GM06990 (cell line): ENCODE data around the gene IGFL3.

ENCODE experiments used
- DNase-seq: peaks from one replicate; pipeline ENCODE4 v3.0.0-alpha.2; 2011; ENCODE audit not compliant: insufficient read length; ENCODE audit errors: extremely low read depth
- H3K27me3 ChIP-seq: replicated peaks from 2 replicates; pipeline ENCODE4 v1.6.0; 2011; ENCODE audit warnings: low read length; ENCODE audit not compliant: control insufficient read depth, insufficient read depth
- H3K36me3 ChIP-seq: 2 replicates; pipeline ENCODE4 v1.5.1; 2011; ENCODE audit warnings: low read length; ENCODE audit not compliant: control insufficient read depth, insufficient read depth
- H3K4me3 ChIP-seq: replicated peaks from 2 replicates; pipeline ENCODE4 v1.5.1; 2011; ENCODE audit warnings: low read depth, mild to moderate bottlenecking, control low read depth, low read length
- TF ChIP-seq, protein P1 (sequence below): IDR thresholded peaks from 2 replicates; pipeline ENCODE4 v1.5.1; 2011; ENCODE audit warnings: low read length, control low read depth, mild to moderate bottlenecking, inconsistent platforms; ENCODE audit not compliant: insufficient read depth, poor library complexity, severe bottlenecking

Gene IGFL3

DNA sequence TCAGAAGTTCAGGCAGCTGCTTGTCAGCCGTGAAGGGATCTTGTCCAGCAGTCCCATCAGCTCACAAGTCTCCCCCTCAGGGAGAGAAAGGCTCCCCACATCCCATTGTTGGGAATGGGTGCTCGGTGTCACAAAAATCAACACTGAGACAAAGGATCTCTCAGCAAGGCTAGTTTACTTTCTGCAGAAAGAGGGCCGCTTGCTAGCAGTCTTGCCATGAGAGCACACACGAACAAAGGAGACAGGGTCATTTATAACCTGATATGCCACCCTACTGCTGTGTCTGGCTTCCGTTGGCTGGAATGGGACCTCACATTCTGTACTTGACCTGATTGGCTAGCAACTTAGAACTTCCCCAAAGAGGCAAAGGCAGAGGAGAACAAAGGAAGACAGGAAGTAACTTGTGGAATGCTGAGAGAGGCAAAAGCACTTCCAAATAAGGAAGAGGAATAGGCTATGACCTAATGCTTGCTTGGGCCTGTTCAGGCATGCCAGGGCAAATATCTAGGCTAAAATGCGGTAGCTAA, 8.7 kb upstream of the IGFL3 start:
- Histone ChIP-seq H3K36me3 (no peaks in the 10 kb centered on the region), H3K4me3 (no peak overlapping the region), H3K27me3 (no peaks in the 10 kb centered on the region; the same call in 1 of the 2 replicates)
- TF ChIP-seq, protein P1, sequence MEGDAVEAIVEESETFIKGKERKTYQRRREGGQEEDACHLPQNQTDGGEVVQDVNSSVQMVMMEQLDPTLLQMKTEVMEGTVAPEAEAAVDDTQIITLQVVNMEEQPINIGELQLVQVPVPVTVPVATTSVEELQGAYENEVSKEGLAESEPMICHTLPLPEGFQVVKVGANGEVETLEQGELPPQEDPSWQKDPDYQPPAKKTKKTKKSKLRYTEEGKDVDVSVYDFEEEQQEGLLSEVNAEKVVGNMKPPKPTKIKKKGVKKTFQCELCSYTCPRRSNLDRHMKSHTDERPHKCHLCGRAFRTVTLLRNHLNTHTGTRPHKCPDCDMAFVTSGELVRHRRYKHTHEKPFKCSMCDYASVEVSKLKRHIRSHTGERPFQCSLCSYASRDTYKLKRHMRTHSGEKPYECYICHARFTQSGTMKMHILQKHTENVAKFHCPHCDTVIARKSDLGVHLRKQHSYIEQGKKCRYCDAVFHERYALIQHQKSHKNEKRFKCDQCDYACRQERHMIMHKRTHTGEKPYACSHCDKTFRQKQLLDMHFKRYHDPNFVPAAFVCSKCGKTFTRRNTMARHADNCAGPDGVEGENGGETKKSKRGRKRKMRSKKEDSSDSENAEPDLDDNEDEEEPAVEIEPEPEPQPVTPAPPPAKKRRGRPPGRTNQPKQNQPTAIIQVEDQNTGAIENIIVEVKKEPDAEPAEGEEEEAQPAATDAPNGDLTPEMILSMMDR: no peak
- no peak for DNase-seq

DNA sequence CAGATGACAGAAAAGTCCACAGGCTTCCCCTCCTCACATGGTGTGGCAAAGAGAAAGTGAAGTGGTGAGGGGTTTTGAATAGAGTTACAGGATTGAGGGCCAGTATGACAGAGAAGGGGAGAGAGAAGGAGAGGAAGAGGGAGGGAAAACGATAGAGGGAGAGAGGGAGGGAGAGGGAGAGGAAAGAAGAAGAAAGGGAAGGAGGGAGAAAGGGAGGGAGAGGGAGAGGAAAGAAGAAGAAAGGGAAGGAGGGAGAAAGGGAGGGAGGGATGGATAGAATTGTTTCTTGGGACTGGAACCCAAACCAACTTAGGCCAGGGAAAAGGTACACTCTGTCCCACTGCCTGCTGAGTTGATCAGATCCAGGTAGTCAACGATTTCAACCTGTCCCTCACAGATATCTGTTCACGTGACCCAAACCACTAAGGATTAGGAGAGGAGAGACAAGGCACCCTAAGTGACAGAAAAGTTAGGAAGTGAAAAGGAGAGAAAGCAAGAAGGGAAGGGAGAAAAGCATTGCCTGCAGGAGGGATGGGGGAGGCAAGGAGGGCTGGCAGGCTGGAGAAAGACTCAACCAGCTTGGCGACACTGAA, 8.1 kb upstream of the IGFL3 start:
- no peak for DNase-seq
- TF ChIP-seq, protein P1: no peak
- H3K4me3 ChIP-seq: no peak overlapping the region
- H3K27me3 ChIP-seq: no peaks in the 10 kb centered on the region; the same call in 1 of the 2 replicates
- H3K36me3 ChIP-seq: no peaks in the 10 kb centered on the region

DNA sequence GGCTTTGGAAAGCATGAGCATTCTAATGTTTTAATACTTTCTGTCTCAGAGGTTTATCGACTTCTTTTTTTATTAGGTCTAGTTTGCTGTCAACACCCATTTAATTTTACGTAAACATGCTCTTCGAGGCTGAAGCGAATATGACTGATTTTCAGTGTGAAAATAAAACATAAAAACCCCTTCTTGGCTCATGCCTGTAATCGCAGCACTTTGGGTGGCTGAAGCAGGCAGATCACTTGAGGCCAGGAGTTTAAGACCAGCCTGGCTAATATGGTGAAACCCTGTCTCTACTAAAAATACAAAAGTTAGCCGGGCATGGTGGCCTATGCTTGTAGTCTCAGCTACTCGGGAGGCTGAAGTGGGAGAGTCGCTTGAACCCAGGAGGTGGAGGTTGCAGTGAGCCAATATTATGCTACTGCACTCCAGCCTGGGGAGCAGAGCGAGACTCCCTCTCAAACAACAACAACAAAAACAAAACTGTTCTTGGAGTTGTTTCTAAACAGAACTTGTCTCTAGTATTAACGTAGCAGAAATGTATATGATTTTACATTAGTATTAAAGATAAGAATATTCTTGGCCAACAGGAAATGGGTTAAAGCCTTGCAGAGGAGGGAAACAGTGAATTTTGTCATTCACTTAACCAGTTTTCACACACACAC, 7.1 kb upstream of the IGFL3 start:
- Histone ChIP-seq H3K27me3 (no peaks in the 10 kb centered on the region), H3K4me3 (no peak overlapping the region), H3K36me3 (no peaks in the 10 kb centered on the region)
- no peak for DNase-seq
- TF ChIP-seq, protein P1: no peak

DNA sequence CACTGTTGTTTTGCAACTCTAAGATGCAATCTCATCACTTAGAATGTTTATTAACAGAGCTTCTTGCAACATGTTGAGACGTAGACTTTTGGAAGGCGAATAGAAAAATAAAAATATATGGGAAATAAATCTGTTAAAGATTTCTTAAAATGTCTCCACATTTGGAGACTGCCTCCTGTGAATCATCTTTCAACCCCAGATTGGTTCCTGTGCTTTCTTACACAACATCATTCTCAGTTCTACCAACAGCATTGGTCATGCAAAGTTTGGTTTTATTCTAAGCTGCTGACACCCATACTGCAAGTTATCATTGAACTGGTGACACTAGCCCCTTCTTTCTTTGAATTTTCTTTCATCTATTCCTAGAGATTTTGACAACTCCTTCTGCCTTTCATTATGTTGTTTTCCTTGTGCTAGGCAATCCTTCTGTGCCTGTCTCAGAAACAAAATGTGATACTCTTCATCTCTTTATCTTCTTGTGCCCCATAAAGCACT, 1.6 kb upstream of the IGFL3 start:
- DNase-seq: no peak
- TF ChIP-seq, protein P1: no peak
- no peaks in the 10 kb centered on the region for H3K27me3 ChIP-seq
- H3K4me3 ChIP-seq: no peak overlapping the region
- H3K36me3 ChIP-seq: no peaks in the 10 kb centered on the region

DNA sequence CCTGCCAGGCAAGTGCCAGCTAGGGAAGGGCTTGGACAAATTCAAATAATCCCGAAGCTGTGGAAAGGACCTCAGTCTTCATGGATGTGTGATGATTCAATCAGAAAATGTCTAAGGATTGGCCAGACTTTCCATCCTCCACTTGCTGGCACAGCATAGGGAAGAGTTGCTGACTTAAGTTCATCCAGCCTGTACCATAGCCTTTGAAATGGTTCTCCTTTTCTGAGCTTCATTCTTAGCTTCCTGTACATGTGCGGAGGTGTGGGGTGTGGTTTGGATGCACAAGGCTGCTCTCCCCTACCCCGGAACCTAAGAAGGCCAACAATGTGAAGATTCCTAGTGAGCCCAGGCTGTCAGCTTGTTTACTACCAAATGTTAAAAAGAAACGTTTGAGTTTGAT, 959 bp upstream of the IGFL3 start:
- H3K27me3 ChIP-seq: no peaks in the 10 kb centered on the region; the same call in 1 of the 2 replicates
- no peak for DNase-seq
- H3K36me3 ChIP-seq: no peaks in the 10 kb centered on the region
- TF ChIP-seq, protein P1: no peak
- no peak overlapping the region for H3K4me3 ChIP-seq
